ENCODE measurements around the gene TAS2R30. TPM values are rescaled to one million over a fixed set of nuclear protein-coding genes. Genes with fewer than 3 reads are reported as not detected.

Gene TAS2R30
- total RNA-seq, 4 donors from 2014 or later = 1.8 to 3.2 (median 2.2) TPM

DNA sequence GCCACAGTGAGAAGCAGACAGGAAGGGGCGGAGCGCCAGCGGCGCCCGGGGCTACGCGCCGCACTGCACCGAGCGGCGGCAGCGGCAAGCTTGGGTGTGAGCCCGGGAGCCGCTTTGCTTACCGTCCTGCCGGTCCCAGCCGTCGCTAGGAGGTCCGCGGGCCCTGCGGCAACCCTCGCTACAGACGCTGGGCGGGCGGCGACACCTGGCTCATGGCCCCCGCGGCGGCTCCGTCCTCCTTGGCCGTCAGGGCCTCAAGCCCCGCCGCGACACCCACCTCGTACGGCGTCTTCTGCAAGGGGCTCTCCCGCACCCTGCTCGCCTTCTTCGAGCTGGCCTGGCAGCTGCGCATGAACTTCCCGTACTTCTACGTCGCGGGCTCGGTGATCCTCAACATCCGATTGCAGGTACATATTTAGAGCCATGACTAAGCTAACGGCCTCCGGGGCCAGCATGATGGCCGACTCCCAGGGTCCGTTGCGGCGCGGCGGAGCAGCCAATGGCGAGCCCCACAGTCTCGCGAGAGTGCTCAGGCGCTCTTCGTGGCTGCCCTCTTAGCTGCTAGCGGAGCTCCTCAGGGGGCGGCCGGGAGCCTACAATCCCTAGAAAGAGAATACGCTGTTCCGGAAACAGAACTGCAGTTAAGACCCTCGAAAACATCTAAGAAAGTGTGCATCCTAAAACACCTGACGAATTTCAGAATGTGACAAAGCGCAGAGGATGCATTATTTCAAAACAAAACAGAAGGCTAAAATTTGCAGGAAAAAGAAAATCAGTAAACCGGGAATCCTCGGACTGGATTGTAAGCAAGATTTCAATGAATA lies 36.9 kb upstream of the TAS2R30 start, which contains the start of gene SMIM10L1:
Gene SMIM10L1 (plus strand): TSS at position 50 of the 824 bp plus-strand sequence. CDS start 163 bp downstream, at position 213.
- no peak for TF ChIP-seq POLR2A (IDR thresholded peaks at IDR 0.05)
- TF ChIP-seq, protein P1, sequence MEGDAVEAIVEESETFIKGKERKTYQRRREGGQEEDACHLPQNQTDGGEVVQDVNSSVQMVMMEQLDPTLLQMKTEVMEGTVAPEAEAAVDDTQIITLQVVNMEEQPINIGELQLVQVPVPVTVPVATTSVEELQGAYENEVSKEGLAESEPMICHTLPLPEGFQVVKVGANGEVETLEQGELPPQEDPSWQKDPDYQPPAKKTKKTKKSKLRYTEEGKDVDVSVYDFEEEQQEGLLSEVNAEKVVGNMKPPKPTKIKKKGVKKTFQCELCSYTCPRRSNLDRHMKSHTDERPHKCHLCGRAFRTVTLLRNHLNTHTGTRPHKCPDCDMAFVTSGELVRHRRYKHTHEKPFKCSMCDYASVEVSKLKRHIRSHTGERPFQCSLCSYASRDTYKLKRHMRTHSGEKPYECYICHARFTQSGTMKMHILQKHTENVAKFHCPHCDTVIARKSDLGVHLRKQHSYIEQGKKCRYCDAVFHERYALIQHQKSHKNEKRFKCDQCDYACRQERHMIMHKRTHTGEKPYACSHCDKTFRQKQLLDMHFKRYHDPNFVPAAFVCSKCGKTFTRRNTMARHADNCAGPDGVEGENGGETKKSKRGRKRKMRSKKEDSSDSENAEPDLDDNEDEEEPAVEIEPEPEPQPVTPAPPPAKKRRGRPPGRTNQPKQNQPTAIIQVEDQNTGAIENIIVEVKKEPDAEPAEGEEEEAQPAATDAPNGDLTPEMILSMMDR (IDR thresholded peaks at IDR 0.05) = no peak
- intact Hi-C loops (cut with DNase I; ENCODE audit: low total_unique reads) = no loop called here
- 0% methylated on average over 44 to 57 of the region's 70 CpGs for WGBS, 2 donors
- H3K4me3 ChIP-seq (ENCODE audit: low read depth, poor library complexity, severe bottlenecking) = peak within 1 kb of the TSS; percentile 52
- peak; percentile 89 to 97 for DNase-seq (ENCODE audit: low spot score in 2 of 2)

DNA sequence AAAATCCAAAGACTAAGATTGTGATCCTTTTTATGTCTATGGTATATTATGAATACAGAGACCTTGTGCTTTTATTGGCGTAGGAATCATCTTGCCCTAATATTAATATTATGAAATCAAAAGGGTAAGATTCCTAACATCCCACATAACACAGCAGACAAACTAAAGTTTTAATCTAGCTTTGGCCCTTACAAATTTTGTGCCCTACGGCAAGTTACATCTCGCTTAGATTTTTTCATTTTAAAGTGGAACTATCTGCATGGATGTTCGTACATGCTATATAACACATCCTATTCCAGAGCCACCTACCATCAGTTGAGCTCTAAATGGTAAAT lies 36.3 kb upstream of the TAS2R30 start:
- 1% methylated on average over 4 of the region's 4 CpGs for WGBS, 2 donors
- intact Hi-C loops (cut with DNase I; ENCODE audit: low total_unique reads) = no loop called here
- TF ChIP-seq, protein P1 (IDR thresholded peaks at IDR 0.05) = no peak
- TF ChIP-seq POLR2A (IDR thresholded peaks at IDR 0.05) = no peak
- peak overlapping the region; percentile 52 for H3K4me3 ChIP-seq (ENCODE audit: low read depth, poor library complexity, severe bottlenecking)
- DNase-seq (ENCODE audit: low spot score in 2 of 2) = no peak

DNA sequence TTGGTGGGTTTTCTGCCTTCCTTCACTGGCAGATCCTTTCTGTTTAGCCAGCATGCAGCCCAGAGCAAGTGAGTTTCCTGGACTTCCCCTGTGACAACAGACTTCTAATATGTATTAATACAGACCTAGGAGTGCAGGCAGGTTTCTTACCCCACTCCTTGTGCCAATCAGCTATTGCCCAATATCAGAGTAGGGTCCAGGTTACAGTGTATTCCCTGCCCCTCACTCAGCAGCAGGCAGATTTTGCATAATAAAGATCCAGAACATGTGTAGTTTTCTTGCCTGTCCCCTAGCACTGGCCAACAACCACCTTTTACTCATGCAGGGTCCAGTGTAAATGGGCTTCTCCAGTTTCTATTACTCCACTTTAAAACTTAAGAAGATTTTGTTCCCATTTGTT lies 31.9 kb upstream of the TAS2R30 start:
- H3K4me3 ChIP-seq (ENCODE audit: low read depth, poor library complexity, severe bottlenecking) = no peak overlapping the region
- no peak for DNase-seq (ENCODE audit: low spot score in 2 of 2)
- TF ChIP-seq, protein P1 (IDR thresholded peaks at IDR 0.05) = no peak
- no peak for TF ChIP-seq POLR2A (IDR thresholded peaks at IDR 0.05)
- intact Hi-C loops (cut with DNase I; ENCODE audit: low total_unique reads) = no loop called here

DNA sequence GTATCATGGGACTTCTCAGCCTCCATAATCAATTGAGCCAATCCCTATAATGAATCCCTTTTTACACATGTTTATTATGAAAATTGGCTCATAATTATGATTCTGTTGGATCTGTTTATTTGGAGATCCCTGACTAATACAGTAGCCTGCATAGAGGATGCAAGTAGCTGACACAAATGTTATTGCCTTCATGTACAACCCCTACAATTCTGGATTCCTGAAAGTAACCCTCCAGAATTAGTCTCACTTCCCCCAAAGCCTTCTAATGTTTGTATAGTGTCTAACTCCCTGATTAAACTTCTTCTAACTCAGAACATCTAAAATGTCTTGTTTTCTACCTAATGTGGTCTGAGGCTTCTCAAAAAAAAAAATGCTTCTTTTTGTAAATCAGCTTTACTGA lies 29.9 kb upstream of the TAS2R30 start:
- no peak for DNase-seq (ENCODE audit: low spot score in 2 of 2)
- no peak overlapping the region for H3K4me3 ChIP-seq (ENCODE audit: low read depth, poor library complexity, severe bottlenecking)
- intact Hi-C loops (cut with DNase I; ENCODE audit: low total_unique reads) = no loop called here
- no peak for TF ChIP-seq POLR2A (IDR thresholded peaks at IDR 0.05)
- TF ChIP-seq, protein P1 (IDR thresholded peaks at IDR 0.05) = no peak

DNA sequence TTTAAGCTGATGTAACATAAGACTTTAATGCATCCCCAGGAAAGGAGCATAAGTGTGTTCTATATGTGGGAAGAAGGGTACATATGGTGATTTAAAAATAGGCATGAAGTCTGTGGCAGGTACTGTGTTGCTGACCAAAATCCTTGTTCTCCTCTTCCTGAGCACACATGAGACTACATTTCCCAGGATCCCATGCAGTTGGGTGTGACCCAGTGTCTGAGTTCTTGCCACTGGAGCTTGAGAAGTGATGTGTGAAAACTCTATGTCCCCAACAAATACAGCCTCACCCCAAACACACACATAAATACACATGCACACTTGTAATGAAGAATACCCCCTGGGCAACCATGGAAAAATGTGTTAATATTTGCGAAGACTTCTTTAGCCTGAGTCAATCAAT lies 28.1 kb upstream of the TAS2R30 start:
- DNase-seq (ENCODE audit: low spot score in 2 of 2) = no peak
- intact Hi-C loops (cut with DNase I; ENCODE audit: low total_unique reads) = no loop called here
- no peak overlapping the region for H3K4me3 ChIP-seq (ENCODE audit: low read depth, poor library complexity, severe bottlenecking)
- 96 to 97% methylated on average over 1 of the region's 1 CpG for WGBS, 2 donors
- no peak for TF ChIP-seq POLR2A (IDR thresholded peaks at IDR 0.05)
- TF ChIP-seq, protein P1 (IDR thresholded peaks at IDR 0.05) = no peak
